Keratinocyte (primary cell): ENCODE data around the gene CUBN. TPM values are rescaled to one million over a fixed set of nuclear protein-coding genes. Genes with fewer than 3 reads are reported as not detected.

Source experiments
- DNase-seq: peaks from one replicate; pipeline ENCODE4 v3.0.0-alpha.2; 2011; ENCODE audit warnings: low read depth, missing footprints, low spot score
- FAIRE-seq: peaks from 2 replicates; lab custom pipeline; 2011; peaks lifted over from hg19 to GRCh38; lab: Jason Lieb, UNC
- H2AFZ ChIP-seq: 2 replicates; pipeline ENCODE4 v1.6.0; 2012; ENCODE audit warnings: low read length, control low read depth, inconsistent platforms; ENCODE audit not compliant: control insufficient read depth
- H3K27ac ChIP-seq: 2 replicates; pipeline ENCODE4 v1.5.1; 2011; ENCODE audit warnings: low read length; ENCODE audit not compliant: control insufficient read depth, insufficient read depth
- H3K27me3 ChIP-seq: 3 replicates; pipeline ENCODE4 v1.6.0; 2011; ENCODE audit warnings: low read length; ENCODE audit not compliant: control insufficient read depth, insufficient read depth; ENCODE audit errors: extremely low read depth
- H3K36me3 ChIP-seq, 2 experiments: 2 replicates in 1 of 2; 3 replicates in 1 of 2; pipeline ENCODE4 v1.5.1; 2011; ENCODE audit warnings: low read length in 2 of 2, mild to moderate bottlenecking in 1 of 2; ENCODE audit not compliant: control insufficient read depth in 2 of 2, insufficient read depth in 2 of 2; ENCODE audit errors: extremely low read depth in 1 of 2
- H3K4me1 ChIP-seq: 3 replicates; pipeline ENCODE4 v1.5.1; 2011; ENCODE audit warnings: low read length; ENCODE audit not compliant: control insufficient read depth, insufficient read depth; ENCODE audit errors: extremely low read depth
- H3K4me2 ChIP-seq: 3 replicates; pipeline ENCODE4 v1.6.0; 2011; ENCODE audit warnings: low read depth, low read length; ENCODE audit not compliant: control insufficient read depth, insufficient read depth; ENCODE audit errors: extremely low read depth
- H3K4me3 ChIP-seq, 3 experiments: fragments of 200-600 bp in 1 of 3; sonication (generic) in 1 of 3; 2 replicates in 2 of 3; 3 replicates in 1 of 3; pipeline ENCODE4 v1.5.1; 2011 to 2016; ENCODE audit warnings: low read length in 3 of 3, mild to moderate bottlenecking in 3 of 3, control low read depth in 2 of 3, inconsistent platforms in 1 of 3, low read depth in 1 of 3, mixed read lengths in 1 of 3, mixed run types in 1 of 3, moderate library complexity in 1 of 3; ENCODE audit not compliant: control insufficient read depth in 2 of 3, insufficient read depth in 2 of 3; ENCODE audit errors: extremely low read depth in 1 of 3
- H3K79me2 ChIP-seq: 2 replicates; pipeline ENCODE4 v1.6.0; 2012; ENCODE audit warnings: low read length; ENCODE audit not compliant: control insufficient read depth, insufficient read depth
- H3K9ac ChIP-seq: 3 replicates; pipeline ENCODE4 v1.6.0; 2011; ENCODE audit warnings: low read length; ENCODE audit not compliant: control insufficient read depth, insufficient read depth; ENCODE audit errors: extremely low read depth
- H3K9me1 ChIP-seq: 3 replicates; pipeline ENCODE4 v1.6.0; 2011; ENCODE audit warnings: low read length; ENCODE audit not compliant: control insufficient read depth, insufficient read depth; ENCODE audit errors: extremely low read depth
- H3K9me3 ChIP-seq: 2 replicates; pipeline ENCODE4 v1.5.1; 2012; ENCODE audit warnings: low read depth, low read length; ENCODE audit not compliant: control insufficient read depth
- H4K20me1 ChIP-seq: 3 replicates; pipeline ENCODE4 v1.6.0; 2011; ENCODE audit warnings: low read length; ENCODE audit not compliant: control insufficient read depth, insufficient read depth; ENCODE audit errors: extremely low read depth
- EZH2 ChIP-seq: IDR thresholded peaks from one replicate; pipeline ENCODE4 v1.6.1; 2012; ENCODE audit warnings: inconsistent platforms, mild to moderate bottlenecking, low read length, moderate library complexity
- dilution Hi-C: fragments of 300-500 bp; cut with MboI; formaldehyde crosslinking; loops from one replicate; pipeline ENCODE4 v1.7.0; 2020; ENCODE audit warnings: low sequenced_read_pairs; ENCODE audit not compliant: extremely low pct_ligation_motif_present
- polyA plus RNA-seq, 5 experiments: library from polyadenylated mRNA; depleted of rRNA in 3 of 5; stranded (reverse) in 3 of 5; stranded (forward) in 1 of 5; unstranded in 1 of 5; fragments of >200 nt; gene quantifications; 1 replicate in 1 of 5; 2 replicates in 3 of 5; 3 replicates in 1 of 5; pipeline versions ENCODE4 v1.2.1 to v1.2.3, GENCODE V29; 2011 to 2012; ENCODE audit warnings: missing spikeins in 2 of 5, low read depth in 1 of 5, low replicate concordance in 1 of 5
- TF ChIP-seq, protein P1 (sequence below), 3 experiments: IDR thresholded peaks in 1 of 3; conservative IDR thresholded peaks in 1 of 3; optimal IDR thresholded peaks in 1 of 3; 2 replicates in 2 of 3; 3 replicates in 1 of 3; pipeline versions ENCODE3 to v1.5.1; 2011; ENCODE audit warnings: low read length in 3 of 3, mild to moderate bottlenecking in 3 of 3, moderate library complexity in 2 of 3, control low read depth in 1 of 3, inconsistent platforms in 1 of 3; ENCODE audit not compliant: insufficient read depth in 2 of 3; ENCODE audit errors: extremely low read depth in 1 of 3

Gene CUBN
- polyA plus RNA-seq, 1 donor (not counting 4 experiments of a cell fraction or from before 2014, with no cell fraction given), result 0.07 TPM

DNA sequence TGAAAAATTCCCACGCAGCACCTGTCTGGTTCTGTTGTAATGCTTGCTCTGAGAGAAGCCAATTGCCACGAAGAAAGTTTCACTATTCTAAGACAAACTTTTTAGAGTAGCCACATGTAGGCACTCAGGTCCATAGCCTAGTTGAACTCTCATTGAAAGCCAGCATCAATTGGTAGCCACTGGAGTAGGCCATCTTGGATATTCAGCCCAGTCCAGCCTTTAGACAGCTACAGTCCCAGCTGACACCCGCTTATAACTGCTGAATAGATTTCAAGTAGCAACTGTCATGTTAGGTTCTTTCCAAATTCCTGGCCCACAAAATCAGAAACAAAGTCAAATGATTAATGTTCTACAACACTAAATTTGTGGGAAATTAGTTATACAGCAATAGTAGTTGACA, 31.6 kb downstream of the CUBN start:
- TF ChIP-seq, protein P1, sequence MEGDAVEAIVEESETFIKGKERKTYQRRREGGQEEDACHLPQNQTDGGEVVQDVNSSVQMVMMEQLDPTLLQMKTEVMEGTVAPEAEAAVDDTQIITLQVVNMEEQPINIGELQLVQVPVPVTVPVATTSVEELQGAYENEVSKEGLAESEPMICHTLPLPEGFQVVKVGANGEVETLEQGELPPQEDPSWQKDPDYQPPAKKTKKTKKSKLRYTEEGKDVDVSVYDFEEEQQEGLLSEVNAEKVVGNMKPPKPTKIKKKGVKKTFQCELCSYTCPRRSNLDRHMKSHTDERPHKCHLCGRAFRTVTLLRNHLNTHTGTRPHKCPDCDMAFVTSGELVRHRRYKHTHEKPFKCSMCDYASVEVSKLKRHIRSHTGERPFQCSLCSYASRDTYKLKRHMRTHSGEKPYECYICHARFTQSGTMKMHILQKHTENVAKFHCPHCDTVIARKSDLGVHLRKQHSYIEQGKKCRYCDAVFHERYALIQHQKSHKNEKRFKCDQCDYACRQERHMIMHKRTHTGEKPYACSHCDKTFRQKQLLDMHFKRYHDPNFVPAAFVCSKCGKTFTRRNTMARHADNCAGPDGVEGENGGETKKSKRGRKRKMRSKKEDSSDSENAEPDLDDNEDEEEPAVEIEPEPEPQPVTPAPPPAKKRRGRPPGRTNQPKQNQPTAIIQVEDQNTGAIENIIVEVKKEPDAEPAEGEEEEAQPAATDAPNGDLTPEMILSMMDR (optimal IDR thresholded peaks at IDR 0.05 in 1 of 3, IDR thresholded peaks at IDR 0.05 in 1 of 3, conservative IDR thresholded peaks at IDR 0.05 in 1 of 3; ENCODE audit: extremely low read depth in 1 of 3, insufficient read depth in 2 of 3, low read length in 3 of 3), result no peak
- TF ChIP-seq EZH2, result no peak
- Histone ChIP-seq H3K9ac (no peak overlapping the region), H3K4me3 (no peak overlapping the region), H3K4me1 (no peaks in the 10 kb centered on the region), H3K4me2 (no peak overlapping the region), H3K27me3 (no peaks in the 10 kb centered on the region), H2AFZ (no peak overlapping the region), H3K27ac (no peak overlapping the region), H3K36me3 (no peaks in the 10 kb centered on the region), H4K20me1 (no peaks in the 10 kb centered on the region), H3K9me1 (no peaks in the 10 kb centered on the region), H3K9me3 (peaks cover 3% of the 10 kb centered on the region), H3K79me2 (no peaks in the 10 kb centered on the region)
- DNase-seq (no peak), FAIRE-seq (no peak)
- dilution Hi-C loops, result no loop called here

DNA sequence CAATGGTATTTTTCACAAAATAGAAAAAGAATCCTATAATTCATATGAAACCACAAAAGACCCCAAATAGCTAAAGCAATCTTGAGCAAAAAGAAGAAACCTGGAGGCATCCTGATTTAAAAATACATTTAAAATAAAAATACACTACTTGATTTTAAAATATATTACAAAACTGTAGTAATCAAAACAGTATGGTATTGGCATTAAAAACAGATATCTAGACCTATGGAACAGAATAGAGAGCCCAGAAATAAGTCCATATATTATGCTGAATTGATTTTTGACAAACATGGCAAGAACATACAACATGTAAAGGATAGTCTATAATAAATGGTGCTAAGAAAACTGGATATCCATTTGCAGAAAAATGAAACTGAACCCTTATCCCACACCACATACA, 34.8 kb downstream of the CUBN start:
- peaks cover 3% of the 10 kb centered on the region for H3K9me3 ChIP-seq
- dilution Hi-C loops, result no loop called here
- TF ChIP-seq EZH2, result no peak
- TF ChIP-seq, protein P1 (optimal IDR thresholded peaks at IDR 0.05 in 1 of 3, IDR thresholded peaks at IDR 0.05 in 1 of 3, conservative IDR thresholded peaks at IDR 0.05 in 1 of 3; ENCODE audit: extremely low read depth in 1 of 3, insufficient read depth in 2 of 3, low read length in 3 of 3), result no peak
- no peaks in the 10 kb centered on the region for H3K36me3 ChIP-seq
- FAIRE-seq, result no peak
- no peak overlapping the region for H3K4me2 ChIP-seq
- H3K27ac ChIP-seq, result no peak overlapping the region
- no peaks in the 10 kb centered on the region for H3K4me1 ChIP-seq
- no peak for DNase-seq
- H3K9me1 ChIP-seq, result no peaks in the 10 kb centered on the region
- H3K79me2 ChIP-seq, result no peaks in the 10 kb centered on the region
- H4K20me1 ChIP-seq, result no peaks in the 10 kb centered on the region
- no peak overlapping the region for H2AFZ ChIP-seq
- no peaks in the 10 kb centered on the region for H3K27me3 ChIP-seq
- no peak overlapping the region for H3K9ac ChIP-seq
- no peak overlapping the region for H3K4me3 ChIP-seq
